Muscle of arm (tissue), 14 donors: ENCODE measurements around the gene LVRN. TPM values are rescaled to one million over a fixed set of nuclear protein-coding genes. Genes with fewer than 3 reads are reported as not detected.
"Not testable (repeated sequence)": the region's sequence is repeated elsewhere in the genome, so short reads cannot be mapped to it uniquely, and the experiment has no call there.

Source experiments
- DNase-seq: peaks from one replicate; pipeline ENCODE4 v3.0.0-alpha.2; 2013
- long read RNA-seq, 11 donors: transcript quantifications; one replicate each; lab custom pipeline, GENCODE V29; 2026
- polyA plus RNA-seq, 12 donors: library from polyadenylated mRNA; unstranded; fragments of 120-200 nt; gene quantifications; one replicate each; pipeline ENCODE4 v1.2.1, GENCODE V29; 2013; ENCODE audit not compliant: insufficient read length in 12 of 12

The LVRN gene, protein sequence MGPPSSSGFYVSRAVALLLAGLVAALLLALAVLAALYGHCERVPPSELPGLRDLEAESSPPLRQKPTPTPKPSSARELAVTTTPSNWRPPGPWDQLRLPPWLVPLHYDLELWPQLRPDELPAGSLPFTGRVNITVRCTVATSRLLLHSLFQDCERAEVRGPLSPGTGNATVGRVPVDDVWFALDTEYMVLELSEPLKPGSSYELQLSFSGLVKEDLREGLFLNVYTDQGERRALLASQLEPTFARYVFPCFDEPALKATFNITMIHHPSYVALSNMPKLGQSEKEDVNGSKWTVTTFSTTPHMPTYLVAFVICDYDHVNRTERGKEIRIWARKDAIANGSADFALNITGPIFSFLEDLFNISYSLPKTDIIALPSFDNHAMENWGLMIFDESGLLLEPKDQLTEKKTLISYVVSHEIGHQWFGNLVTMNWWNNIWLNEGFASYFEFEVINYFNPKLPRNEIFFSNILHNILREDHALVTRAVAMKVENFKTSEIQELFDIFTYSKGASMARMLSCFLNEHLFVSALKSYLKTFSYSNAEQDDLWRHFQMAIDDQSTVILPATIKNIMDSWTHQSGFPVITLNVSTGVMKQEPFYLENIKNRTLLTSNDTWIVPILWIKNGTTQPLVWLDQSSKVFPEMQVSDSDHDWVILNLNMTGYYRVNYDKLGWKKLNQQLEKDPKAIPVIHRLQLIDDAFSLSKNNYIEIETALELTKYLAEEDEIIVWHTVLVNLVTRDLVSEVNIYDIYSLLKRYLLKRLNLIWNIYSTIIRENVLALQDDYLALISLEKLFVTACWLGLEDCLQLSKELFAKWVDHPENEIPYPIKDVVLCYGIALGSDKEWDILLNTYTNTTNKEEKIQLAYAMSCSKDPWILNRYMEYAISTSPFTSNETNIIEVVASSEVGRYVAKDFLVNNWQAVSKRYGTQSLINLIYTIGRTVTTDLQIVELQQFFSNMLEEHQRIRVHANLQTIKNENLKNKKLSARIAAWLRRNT
- polyA plus RNA-seq = 10 to 100 TPM in 2 of 12 donors, 1 to 10 TPM in 9, not detected in 1; 2.7 to 16.2 (median 5.5) TPM
- long read RNA-seq, donor 1 = 0 reads
- long read RNA-seq, donor 2, partial matches to known transcripts = 0 of 1 reads
- long read RNA-seq, donor 2, other reads (novel, unspliced or antisense) = 0 of 1 reads
- long read RNA-seq, donor 3, partial matches to known transcripts = 0 of 1 reads
- long read RNA-seq, donor 3, other reads (novel, unspliced or antisense) = 0 of 1 reads
- long read RNA-seq, donor 4 = 0 reads
- long read RNA-seq, donor 5 = 0 reads
- long read RNA-seq, donor 6 = 0 reads
- long read RNA-seq, donor 7, partial matches to known transcripts = 0 of 1 reads
- long read RNA-seq, donor 7, other reads (novel, unspliced or antisense) = 0 of 1 reads
- long read RNA-seq, donor 8, partial matches to known transcripts = 0 of 1 reads
- long read RNA-seq, donor 8, other reads (novel, unspliced or antisense) = 0 of 1 reads
- long read RNA-seq, donor 9 = 0 reads
- long read RNA-seq, donor 10 = 0 reads
- long read RNA-seq, donor 11 = 0 reads

- DNase-seq = no peak
Observed at GRCh38 chr5:115962239-115962564, at the start of gene LVRN. Gene LVRN (plus strand): TSS chr5:115962475. CDS start chr5:115962618, 143 bp downstream.

- DNase-seq = not testable (repeated sequence)
Observed at GRCh38 chr5:115913623-115914400, 48.5 kb upstream of the LVRN start.

GRCh38 chr5:115920171-115920725 lies 42.0 kb upstream of the LVRN start:
- DNase-seq = no peak

DNA sequence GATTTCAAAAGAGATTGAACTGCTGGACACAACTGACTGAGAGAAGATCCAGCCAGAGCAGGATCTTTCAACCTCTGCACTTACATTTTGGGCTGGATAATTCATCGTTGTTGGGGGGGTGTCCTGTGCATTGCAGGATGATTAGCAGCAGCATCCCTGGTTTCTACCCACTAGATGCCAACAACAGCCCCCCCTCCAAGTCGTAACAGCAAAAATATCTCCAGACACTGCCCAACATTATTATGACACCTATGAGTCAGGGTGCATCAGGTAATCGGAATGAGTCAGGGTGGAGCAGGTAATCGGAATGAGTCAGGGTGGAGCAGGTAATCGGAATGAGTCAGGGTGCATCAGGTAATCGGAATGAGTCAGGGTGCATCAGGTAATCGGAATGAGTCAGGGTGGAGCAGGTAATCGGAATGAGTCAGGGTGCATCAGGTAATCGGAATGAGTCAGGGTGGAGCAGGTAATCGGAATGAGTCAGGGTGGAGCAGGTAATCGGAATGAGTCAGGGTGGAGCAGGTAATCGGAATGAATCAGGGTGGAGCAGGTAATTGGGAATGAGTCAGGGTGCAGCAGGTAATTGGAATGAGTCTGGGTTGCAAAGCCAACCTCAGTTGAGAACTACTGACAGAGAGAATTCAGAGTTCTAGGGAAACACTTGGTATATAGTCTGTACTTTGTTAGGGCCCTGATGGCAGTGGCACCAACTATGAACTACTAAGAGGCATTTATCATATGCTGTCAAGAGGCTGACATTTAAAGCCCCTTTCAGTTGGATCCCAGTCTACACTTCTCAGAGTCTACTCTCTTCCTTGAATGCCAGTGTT lies 33.5 kb upstream of the LVRN start:
- DNase-seq = not testable (repeated sequence)

DNA sequence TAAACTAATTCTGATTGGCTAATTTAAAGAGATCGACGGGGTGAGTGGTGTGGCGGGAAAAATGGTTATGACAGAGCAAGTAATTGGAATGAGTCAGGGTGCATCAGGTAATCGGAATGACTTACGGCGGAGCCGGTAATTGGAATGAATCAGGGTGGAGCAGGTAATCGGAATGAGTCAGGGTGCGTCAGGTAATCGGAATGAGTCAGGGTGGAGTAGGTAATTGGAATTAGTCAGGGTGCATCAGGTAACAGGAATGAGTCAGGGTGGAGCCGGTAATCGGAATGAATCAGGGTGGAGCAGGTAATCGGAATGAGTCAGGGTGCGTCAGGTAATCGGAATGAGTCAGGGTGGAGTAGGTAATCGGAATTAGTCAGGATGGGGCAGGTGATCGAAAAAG lies 32.1 kb upstream of the LVRN start:
- DNase-seq = not testable (repeated sequence)

GRCh38 chr5:115930630-115931337 lies 31.5 kb upstream of the LVRN start:
- DNase-seq = no peak

GRCh38 chr5:115932991-115933390 lies 29.3 kb upstream of the LVRN start:
- no peak for DNase-seq

GRCh38 chr5:115934388-115934974 lies 27.8 kb upstream of the LVRN start:
- DNase-seq = no peak

GRCh38 chr5:115936031-115936430 lies 26.2 kb upstream of the LVRN start:
- DNase-seq = no peak

DNA sequence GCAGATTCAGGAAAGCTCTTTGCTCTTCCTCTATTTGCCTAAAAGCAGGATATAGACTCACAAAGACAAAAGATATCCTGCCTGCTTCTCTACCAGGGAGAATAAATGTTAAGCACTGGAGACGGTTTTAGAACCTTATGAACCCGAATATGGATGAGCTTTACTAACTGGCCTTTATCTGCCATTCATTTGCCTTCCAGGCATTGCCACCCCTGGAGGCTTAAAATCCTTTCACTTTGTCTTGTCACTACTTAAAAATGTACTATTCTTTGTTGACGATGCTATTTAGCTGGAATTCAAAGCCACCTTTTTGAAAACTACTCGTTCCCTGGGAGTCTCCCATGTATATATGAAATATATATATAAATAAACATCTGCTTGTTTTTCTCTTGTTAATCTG lies 23.2 kb upstream of the LVRN start:
- no peak for DNase-seq

DNA sequence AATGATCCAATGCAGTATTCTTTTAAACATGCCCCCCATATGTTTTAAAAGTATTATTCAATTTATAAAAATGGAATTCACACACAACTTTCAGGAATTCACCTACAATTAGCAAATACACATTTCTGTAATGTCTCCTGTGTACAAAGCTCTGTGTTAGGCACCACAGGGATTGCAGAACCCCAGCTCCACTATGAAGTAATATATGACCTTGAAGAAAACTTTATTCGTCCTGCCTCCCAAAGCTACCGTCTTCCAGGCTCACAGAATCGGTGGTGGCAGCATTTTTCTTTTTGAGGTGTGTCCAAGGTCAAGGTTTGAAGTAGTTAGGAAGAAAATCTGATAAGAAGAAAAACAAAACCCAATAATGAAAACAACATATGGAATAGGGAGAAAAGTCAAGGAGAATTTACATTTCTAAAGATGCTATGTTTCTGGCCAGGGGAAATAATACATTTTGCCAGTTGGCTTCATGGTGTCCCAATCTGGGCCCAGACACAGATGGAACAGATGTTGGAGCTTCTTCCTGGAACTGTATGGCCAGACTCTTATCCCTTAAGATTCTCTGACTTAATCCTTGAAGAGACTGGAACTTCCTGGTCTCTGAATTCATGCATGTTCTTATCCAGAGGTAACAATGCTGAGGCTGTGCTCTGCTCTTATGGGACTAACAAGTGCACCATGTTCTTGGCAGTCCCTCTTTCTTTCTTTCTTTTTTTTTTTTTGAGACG lies 22.0 kb upstream of the LVRN start:
- peak; percentile 83 for DNase-seq

GRCh38 chr5:115941051-115941675 lies 21.1 kb upstream of the LVRN start:
- peak; percentile 66 for DNase-seq

- DNase-seq = no peak
Observed at GRCh38 chr5:115944501-115944900, 17.8 kb upstream of the LVRN start.

DNA sequence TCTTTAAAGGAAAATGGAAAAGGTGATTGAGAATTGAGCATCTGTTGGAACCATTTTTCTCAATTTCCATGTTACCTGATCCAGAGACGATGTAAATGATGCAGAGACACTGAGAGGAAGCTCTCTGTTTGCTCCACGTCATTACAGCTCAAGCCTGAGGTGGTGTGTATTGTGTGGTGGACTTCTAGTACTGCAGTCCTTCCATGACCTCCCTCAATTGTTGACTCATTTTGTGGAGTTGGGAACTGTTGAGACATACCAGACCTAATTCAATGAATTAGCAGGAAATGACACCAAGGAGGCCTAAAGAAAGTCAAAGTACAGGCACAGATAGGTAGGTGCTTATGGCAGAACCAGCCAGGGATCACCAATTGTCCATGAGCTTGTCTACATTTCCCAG lies 15.6 kb upstream of the LVRN start:
- no peak for DNase-seq

DNA sequence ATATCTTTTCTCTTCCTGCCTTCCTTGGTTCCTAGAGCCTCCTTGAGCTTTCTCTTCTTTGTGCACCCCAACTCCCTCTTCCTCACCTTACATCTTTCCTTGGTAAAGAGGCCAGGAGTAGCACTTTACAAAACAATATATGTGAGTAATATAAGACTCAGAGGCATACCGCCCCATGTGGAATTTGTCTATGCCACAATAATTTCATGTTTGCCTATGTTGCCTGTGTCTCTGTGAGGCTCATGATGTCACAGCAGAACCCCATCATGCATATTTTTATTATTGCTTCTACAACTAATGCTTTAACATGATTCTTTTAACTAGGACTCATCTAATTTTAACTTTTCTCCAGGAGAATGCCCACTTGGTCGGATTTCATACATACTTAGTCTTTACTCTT lies 15.0 kb upstream of the LVRN start:
- no peak for DNase-seq

DNA sequence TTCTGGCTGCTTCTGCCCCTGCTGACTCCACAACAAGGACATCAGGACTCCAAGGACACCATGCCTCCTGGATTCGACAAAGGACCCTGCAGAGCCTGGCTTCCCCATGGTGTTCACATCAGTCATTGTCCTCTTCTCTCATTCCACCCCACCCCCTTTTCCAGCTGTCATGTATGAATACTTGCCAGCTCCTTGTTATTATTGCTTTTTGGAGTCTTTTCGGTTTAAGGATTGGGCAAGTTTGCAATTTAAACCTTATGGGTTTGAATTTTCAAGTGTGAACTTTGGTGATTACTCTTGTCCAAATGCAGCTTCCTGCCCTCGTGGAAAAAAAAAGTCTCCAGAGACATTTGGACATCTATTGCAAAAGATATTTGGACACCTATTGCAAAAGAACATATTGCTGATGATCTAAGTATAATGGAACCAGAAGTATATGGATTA lies 14.2 kb upstream of the LVRN start:
- DNase-seq = peak; percentile 76

DNA sequence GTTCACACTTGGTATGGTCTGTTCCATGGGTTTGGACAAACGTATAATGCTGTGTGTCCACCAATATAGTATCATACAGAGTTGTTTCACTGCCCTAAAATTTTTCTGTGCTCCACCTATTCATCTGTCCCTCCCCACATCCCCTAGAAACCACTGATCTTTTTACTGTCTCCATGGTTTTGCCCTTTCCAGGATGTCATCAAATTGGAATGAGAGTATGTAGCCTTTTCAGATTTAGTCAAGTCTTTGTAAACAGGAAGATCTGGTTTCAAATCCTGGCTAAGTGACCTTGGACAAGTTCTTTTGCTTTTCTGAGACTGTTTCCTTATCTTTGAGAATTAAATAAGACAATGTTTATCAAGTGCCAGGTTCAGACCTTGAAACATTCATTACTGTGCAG lies 13.2 kb upstream of the LVRN start:
- no peak for DNase-seq
